T47D (cell line): ENCODE results near the gene PERM1.
A peak's percentile ranks its signal among the peaks of the same experiment; 100 is the strongest.
"Not testable (repeated sequence)": the region's sequence is repeated elsewhere in the genome, so short reads cannot be mapped to it uniquely, and the experiment has no call there.

Experiments used
- DNase-seq, 2 experiments: peaks; one replicate each; pipeline versions ENCODE4 v3.0.0 to v3.0.0-alpha.2; 2011 to 2012; ENCODE audit warnings: low read depth in 1 of 2, low spot score in 1 of 2
- JUND ChIP-seq: IDR thresholded peaks from 2 replicates; pipeline ENCODE4 v1.6.1; 2012; ENCODE audit warnings: low read depth
- in situ Hi-C: cut with HindIII; loops from 2 replicates; pipeline ENCODE4 v1.10.0; 2016; ENCODE audit warnings: low sequenced_read_pairs, low pct_unique_long_range_greater_than_20kb

Gene PERM1

DNA sequence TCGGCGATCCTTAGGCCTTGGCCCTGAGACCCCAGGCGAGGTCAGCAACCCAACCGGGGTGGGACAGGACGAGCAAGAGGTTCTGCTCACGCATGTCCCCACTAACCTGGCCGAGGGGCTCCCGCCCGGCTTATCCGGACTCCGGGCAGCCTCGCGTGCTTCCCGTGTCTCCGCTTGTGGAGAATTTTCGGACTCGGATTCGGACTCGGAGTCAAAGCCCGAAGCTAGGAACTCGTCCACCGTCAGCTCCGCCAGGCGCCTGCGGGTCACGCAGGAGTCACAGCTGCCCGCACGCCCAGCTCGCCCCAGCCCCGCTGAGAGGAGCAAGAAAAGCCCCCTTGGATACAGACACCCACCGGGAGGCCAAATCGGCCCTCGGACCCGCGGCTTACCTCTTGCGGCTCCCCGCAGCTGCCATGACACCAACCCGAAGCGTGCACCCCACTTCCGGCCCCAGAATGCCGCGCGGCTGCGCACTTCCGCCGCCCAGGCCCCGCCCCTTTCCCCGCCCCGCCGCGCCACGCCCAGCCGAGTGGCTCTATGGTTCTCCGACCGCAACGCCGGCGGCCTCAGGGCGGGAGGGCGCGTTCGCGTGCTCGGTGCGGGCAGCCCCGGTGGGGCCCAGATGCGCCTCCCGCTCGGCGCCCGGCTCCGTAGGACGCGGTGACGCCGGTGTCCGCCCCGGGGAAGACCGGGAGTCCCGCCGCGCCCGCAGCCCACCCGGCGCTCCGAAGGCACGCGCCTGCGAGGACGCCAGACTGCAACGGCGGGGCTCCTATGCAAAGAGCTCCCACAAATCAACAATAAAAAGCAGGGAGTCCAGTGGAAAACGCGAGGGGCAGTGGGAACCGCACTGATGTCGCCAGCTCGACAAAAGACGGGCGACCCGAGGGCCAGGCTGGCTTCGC, 22.8 kb downstream of the PERM1 start, which contains the start of gene NOC2L:
TSS of gene NOC2L (minus strand) at position 434 of the 908 bp plus-strand sequence. CDS start at position 418, 16 bp downstream.
- in situ Hi-C loops = no loop called here
- no peak for TF ChIP-seq JUND

GRCh38 chr1:956636-957035, 25.3 kb downstream of the PERM1 start:
- DNase-seq = no peak
- in situ Hi-C loops = no loop called here
- TF ChIP-seq JUND = no peak

More for the DNA sequence above, 22.8 kb downstream of the PERM1 start, which contains the start of gene NOC2L:
- DNase-seq = peak; percentile 66 to 89

DNA sequence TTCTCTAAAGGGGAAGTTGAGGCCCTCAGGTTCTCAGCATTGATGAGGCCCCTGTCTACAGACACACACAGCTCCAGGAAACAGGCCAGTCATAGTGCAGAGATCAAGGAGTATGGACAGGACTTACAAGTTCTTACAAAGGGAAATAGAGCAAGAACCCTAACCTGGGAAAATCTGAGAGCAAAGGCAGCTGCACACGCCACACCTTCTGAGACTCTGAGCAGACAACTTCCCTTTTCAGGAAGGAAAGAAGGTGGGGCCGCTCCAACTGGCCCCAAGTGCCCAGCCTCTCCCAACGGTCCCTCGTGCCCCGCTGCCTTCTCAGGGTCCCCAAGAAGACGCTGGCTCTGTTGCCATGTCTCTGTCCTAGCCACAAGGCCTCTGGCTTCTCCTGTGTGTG, 26.4 kb downstream of the PERM1 start:
- DNase-seq = no peak
- in situ Hi-C loops = no loop called here
- no peak for TF ChIP-seq JUND

GRCh38 chr1:954927-955326, 27.0 kb downstream of the PERM1 start:
- TF ChIP-seq JUND = no peak
- in situ Hi-C loops = no loop called here

DNA sequence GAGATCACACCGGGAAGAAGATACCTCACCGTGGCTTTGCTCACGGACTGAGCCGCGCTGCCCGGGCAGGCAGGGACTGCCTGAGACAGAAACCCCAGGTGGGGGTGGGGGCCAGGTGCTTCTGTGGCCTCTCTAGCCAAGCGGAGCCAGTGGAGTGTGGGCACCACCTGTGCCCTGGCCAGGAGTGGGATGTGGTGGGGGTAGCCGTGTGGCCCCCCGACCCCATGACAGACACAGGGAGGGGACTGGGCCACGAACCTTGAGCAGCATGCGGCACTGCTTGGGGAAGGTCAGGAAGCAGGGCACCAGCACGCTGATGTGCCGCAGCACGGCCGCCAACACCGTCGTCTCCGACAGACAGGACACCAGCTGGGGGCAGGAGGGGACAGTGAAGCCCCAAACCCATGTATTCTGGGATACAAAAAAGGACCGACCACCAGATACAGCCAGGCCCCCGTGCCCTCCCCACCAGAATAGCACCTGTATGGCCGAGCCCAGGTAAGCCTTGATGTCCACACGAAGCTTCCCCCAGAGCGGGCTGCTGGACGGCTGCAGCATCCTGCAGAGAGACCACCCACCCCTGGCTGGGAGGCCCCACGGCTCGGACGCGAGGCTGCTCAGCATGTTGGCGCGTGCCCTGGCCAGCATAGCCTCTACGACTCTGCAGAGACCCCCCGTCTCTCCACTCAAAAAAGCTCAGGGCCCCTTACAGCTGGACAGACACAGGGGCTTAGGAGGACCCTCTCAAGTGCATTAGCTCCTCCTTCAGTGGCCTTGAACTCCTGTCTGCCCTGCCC, 28.2 kb downstream of the PERM1 start:
- TF ChIP-seq JUND = no peak
- in situ Hi-C loops = no loop called here
- no peak for DNase-seq

More at GRCh38 chr1:954927-955326, 27.0 kb downstream of the PERM1 start:
- no peak for DNase-seq

DNA sequence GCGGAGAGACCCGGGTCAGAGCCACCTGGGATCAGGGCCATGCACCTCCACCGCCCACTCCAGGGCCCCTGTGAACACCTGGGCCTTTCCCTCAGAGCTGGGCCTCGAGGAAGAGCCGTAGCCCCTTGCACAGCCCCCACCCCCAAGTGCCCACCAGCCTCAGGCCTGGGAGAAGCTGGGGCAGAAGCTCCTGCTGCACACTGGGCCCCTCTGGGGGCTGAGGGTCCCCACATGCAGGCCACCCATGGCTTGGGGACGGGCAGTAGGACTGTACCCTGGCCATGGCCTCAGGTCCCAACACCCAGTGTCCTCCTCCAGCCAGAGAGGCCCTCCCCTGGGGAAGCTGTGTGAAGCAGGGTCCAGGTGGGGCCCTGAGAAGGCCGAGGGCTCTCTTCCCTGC, 29.3 kb downstream of the PERM1 start:
- TF ChIP-seq JUND = no peak
- in situ Hi-C loops = no loop called here
- DNase-seq = no peak

DNA sequence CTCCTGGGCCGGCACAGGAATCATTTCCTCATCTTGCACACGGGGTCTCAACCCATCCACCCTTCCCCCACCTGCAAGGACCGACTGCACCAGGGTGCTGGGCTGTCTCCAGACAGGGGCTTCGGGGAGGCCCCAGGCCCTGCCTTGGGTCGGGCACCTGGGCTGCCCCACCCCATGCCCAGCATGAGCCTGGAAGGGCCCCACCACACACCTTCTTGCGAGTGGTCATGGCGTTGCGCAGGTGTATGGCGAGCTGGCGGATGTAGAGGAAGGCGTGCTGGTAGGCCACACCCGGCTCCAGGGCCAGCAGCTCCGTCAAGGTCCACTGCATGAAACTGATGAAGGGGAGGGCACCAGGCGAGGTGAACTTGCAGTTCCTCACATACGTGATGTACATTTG, 29.7 kb downstream of the PERM1 start:
- no peak for DNase-seq
- TF ChIP-seq JUND = no peak
- in situ Hi-C loops = no loop called here

DNA sequence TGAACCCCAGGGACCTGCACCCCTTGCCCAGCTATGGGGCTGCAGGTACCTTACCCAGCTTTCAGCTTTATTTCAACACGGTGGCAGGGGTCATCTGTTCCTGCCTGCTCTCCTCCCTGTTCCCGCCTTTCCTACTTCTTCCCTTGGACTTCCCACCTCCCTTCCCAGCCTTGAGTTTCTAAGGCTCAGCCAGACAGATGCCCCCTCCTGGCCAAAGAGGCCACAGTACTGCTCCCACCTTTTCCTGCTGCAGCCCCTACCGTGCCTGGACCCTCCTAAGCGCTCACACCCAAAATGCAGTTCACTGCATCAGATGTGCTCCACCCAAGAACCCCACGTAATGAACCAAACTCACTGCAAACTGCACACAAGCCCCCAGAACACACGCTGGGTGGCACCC, 30.5 kb downstream of the PERM1 start:
- no peak for DNase-seq
- in situ Hi-C loops = no loop called here
- no peak for TF ChIP-seq JUND

DNA sequence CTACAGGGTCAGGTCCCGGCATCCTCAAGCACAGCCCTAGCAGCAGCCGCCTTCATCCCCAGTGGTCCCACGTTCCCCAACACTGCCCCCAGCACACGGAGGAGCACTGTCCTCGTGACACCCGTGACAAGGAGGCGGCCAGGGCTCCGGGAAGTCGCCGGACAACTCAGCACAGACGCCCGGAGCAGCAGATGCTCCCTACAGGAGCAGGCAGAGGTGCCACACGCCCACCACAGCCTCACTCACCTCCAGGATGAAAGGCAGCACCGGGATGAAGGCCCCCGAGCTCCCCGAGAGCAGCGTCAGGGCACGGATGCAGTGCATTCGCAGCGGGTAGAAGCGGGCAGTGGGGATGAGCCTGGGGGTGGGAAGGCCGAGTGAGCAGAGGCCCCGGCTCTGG, 31.0 kb downstream of the PERM1 start:
- no peak for TF ChIP-seq JUND
- in situ Hi-C loops = no loop called here
- no peak for DNase-seq

DNA sequence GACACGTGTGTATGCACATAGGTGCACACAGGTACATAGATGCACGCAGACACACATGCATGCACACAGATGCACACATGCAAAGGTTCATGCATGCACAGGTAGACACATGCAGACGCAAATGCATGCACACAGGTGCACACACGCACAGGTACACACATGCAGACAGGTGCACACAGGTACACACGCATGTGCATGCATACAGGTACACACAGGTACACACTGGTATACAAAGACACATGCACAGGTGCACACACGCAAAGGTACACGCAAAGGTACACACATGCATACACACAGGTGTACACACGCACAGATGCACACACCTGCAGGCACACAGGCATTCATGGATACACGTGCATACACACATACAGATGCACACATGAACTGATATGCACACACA, 31.6 kb downstream of the PERM1 start:
- TF ChIP-seq JUND = no peak
- in situ Hi-C loops = no loop called here

GRCh38 chr1:947958-948357, 33.9 kb downstream of the PERM1 start:
- no peak for TF ChIP-seq JUND
- in situ Hi-C loops = no loop called here
- DNase-seq = no peak

More for the DNA sequence above, 31.6 kb downstream of the PERM1 start:
- no peak for DNase-seq

GRCh38 chr1:946811-947210, 35.1 kb downstream of the PERM1 start:
- DNase-seq, in situ Hi-C loops: not testable (repeated sequence)
